Amygdala (tissue), 56 donors: Measurements from ENCODE around the gene CACNB3.
"Not testable (repeated sequence)": the region's sequence is repeated elsewhere in the genome, so short reads cannot be mapped to it uniquely, and the experiment has no call there.

Source experiments
- DNase-seq, 56 donors: peaks; one replicate each; lab custom pipeline; 2025; lab: John Stamatoyannopoulos, UW

Gene CACNB3

GRCh38 chr12:48851883-48852733, 33.8 kb downstream of the CACNB3 start, which contains the start of gene DDX23:
Gene DDX23, minus strand, starts transcription at chr12:48852163. Its CDS starts 6,381 bp downstream, at chr12:48845782.
- peak; percentile 68 to 96 (median 92) for DNase-seq

GRCh38 chr12:48852734-48853688, 34.7 kb downstream of the CACNB3 start:
- DNase-seq: peak; percentile 11 to 97 (median 73)

- DNase-seq: no peak
Measured at GRCh38 chr12:48854488-48854887, 36.2 kb downstream of the CACNB3 start.

GRCh38 chr12:48854932-48855331, 36.6 kb downstream of the CACNB3 start:
- DNase-seq: not testable (repeated sequence)

GRCh38 chr12:48856379-48856778, 38.1 kb downstream of the CACNB3 start:
- no peak for DNase-seq

- no peak for DNase-seq
Measured at GRCh38 chr12:48857278-48857994, 39.1 kb downstream of the CACNB3 start.

- no peak for DNase-seq
Measured at GRCh38 chr12:48858043-48858442, 39.7 kb downstream of the CACNB3 start.

GRCh38 chr12:48859607-48860006, 41.3 kb downstream of the CACNB3 start:
- no peak for DNase-seq

- DNase-seq: not testable (repeated sequence)
Measured at GRCh38 chr12:48860236-48860635, 41.9 kb downstream of the CACNB3 start.

GRCh38 chr12:48861111-48861510, 42.8 kb downstream of the CACNB3 start:
- peak in 1 of 56 donors; percentile 14 for DNase-seq

- peak in 20 of 56 donors; percentile 12 to 52 (median 30) for DNase-seq
Measured at GRCh38 chr12:48862760-48863159, 44.5 kb downstream of the CACNB3 start.

GRCh38 chr12:48863291-48863690, 45.0 kb downstream of the CACNB3 start:
- peak in 6 of 56 donors; percentile 6 to 45 (median 25) for DNase-seq

GRCh38 chr12:48865281-48866051, 47.2 kb downstream of the CACNB3 start, which contains the start of gene RND1:
Gene RND1, minus strand, starts transcription at chr12:48865870. Its CDS starts 103 bp downstream, at chr12:48865767.
- peak; percentile 43 to 96 (median 86) for DNase-seq

GRCh38 chr12:48866052-48866711, 47.9 kb downstream of the CACNB3 start:
- no peak for DNase-seq

GRCh38 chr12:48868451-48868850, 50.2 kb downstream of the CACNB3 start:
- no peak for DNase-seq

- no peak for DNase-seq
Measured at GRCh38 chr12:48869191-48869590, 50.9 kb downstream of the CACNB3 start.

- DNase-seq: peak in 3 of 56 donors; percentile 13 to 16 (median 14)
Measured at GRCh38 chr12:48873096-48873495, 54.8 kb downstream of the CACNB3 start.

- not testable (repeated sequence) for DNase-seq
Measured at GRCh38 chr12:48873534-48873933, 55.2 kb downstream of the CACNB3 start.
